ENCODE results near the gene TMEM150B. TPM values are rescaled to one million over a fixed set of nuclear protein-coding genes. Genes with fewer than 3 reads are reported as not detected.

The TMEM150B gene
- total RNA-seq, 1 experiment from 2014 or later, result not detected

DNA sequence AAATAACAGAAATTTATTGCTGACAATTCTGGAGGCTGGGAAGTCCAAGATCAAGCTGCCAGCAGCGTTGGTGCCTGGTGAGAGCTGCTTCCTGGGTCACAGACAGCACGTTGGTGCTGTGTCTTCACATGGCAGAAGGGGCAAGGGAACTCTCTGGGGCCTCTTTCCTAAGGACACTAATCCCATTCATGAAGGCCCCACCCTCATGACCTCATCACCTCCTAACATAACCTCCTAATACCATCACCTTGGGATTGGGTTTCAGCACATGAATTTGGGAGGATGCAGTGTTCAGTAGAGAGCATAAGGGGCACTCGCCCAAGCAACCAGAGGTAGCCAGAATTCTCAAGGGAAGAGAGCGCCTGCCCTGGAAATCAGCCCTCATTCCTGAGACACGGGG lies 15.7 kb downstream of the TMEM150B start:
- ChIA-PET POLR2A (no interaction called here), CTCF (no interaction called here)

More for the DNA sequence above, 15.7 kb downstream of the TMEM150B start:
- DNase-seq (ENCODE audit: low read depth, low spot score), result no peak
- no peak for TF ChIP-seq EZH2phosphoT487 (IDR thresholded peaks at IDR 0.05; ENCODE audit: borderline replicate concordance)
- no peak for TF ChIP-seq YY1 (IDR thresholded peaks at IDR 0.05; ENCODE audit: extremely low read depth, insufficient replicate concordance, low read depth, low read length)
- TF ChIP-seq, protein P1, sequence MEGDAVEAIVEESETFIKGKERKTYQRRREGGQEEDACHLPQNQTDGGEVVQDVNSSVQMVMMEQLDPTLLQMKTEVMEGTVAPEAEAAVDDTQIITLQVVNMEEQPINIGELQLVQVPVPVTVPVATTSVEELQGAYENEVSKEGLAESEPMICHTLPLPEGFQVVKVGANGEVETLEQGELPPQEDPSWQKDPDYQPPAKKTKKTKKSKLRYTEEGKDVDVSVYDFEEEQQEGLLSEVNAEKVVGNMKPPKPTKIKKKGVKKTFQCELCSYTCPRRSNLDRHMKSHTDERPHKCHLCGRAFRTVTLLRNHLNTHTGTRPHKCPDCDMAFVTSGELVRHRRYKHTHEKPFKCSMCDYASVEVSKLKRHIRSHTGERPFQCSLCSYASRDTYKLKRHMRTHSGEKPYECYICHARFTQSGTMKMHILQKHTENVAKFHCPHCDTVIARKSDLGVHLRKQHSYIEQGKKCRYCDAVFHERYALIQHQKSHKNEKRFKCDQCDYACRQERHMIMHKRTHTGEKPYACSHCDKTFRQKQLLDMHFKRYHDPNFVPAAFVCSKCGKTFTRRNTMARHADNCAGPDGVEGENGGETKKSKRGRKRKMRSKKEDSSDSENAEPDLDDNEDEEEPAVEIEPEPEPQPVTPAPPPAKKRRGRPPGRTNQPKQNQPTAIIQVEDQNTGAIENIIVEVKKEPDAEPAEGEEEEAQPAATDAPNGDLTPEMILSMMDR (IDR thresholded peaks at IDR 0.05 in 2 of 3, conservative IDR thresholded peaks at IDR 0.05 in 1 of 3; ENCODE audit: borderline replicate concordance in 1 of 3, insufficient read depth in 1 of 3, low read depth in 2 of 3, low read length in 2 of 3), result no peak
- TF ChIP-seq, protein P2, sequence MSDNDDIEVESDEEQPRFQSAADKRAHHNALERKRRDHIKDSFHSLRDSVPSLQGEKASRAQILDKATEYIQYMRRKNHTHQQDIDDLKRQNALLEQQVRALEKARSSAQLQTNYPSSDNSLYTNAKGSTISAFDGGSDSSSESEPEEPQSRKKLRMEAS (IDR thresholded peaks at IDR 0.05), result no peak
- no peak for TF ChIP-seq TCF7L2 (IDR thresholded peaks at IDR 0.05; ENCODE audit: borderline replicate concordance, extremely low read depth, insufficient read depth, insufficient read length)
- TF ChIP-seq POLR2AphosphoS5 (IDR thresholded peaks at IDR 0.05; ENCODE audit: low read depth, low read length), result no peak
- TF ChIP-seq CEBPB (IDR thresholded peaks at IDR 0.05; ENCODE audit: low read depth), result no peak
- TF ChIP-seq ZFX (IDR thresholded peaks at IDR 0.05), result no peak
- TF ChIP-seq, protein P3, sequence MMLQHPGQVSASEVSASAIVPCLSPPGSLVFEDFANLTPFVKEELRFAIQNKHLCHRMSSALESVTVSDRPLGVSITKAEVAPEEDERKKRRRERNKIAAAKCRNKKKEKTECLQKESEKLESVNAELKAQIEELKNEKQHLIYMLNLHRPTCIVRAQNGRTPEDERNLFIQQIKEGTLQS (IDR thresholded peaks at IDR 0.05), result no peak
- no peak for TF ChIP-seq CBX3 (IDR thresholded peaks at IDR 0.05; ENCODE audit: low read depth)
- TF ChIP-seq SP1 (IDR thresholded peaks at IDR 0.05; ENCODE audit: low read depth), result no peak
- TF ChIP-seq, protein P4, sequence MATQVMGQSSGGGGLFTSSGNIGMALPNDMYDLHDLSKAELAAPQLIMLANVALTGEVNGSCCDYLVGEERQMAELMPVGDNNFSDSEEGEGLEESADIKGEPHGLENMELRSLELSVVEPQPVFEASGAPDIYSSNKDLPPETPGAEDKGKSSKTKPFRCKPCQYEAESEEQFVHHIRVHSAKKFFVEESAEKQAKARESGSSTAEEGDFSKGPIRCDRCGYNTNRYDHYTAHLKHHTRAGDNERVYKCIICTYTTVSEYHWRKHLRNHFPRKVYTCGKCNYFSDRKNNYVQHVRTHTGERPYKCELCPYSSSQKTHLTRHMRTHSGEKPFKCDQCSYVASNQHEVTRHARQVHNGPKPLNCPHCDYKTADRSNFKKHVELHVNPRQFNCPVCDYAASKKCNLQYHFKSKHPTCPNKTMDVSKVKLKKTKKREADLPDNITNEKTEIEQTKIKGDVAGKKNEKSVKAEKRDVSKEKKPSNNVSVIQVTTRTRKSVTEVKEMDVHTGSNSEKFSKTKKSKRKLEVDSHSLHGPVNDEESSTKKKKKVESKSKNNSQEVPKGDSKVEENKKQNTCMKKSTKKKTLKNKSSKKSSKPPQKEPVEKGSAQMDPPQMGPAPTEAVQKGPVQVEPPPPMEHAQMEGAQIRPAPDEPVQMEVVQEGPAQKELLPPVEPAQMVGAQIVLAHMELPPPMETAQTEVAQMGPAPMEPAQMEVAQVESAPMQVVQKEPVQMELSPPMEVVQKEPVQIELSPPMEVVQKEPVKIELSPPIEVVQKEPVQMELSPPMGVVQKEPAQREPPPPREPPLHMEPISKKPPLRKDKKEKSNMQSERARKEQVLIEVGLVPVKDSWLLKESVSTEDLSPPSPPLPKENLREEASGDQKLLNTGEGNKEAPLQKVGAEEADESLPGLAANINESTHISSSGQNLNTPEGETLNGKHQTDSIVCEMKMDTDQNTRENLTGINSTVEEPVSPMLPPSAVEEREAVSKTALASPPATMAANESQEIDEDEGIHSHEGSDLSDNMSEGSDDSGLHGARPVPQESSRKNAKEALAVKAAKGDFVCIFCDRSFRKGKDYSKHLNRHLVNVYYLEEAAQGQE (IDR thresholded peaks at IDR 0.05; ENCODE audit: low read depth), result no peak
- no peak for TF ChIP-seq EZH2 (IDR thresholded peaks at IDR 0.05)
- TF ChIP-seq, protein P5, sequence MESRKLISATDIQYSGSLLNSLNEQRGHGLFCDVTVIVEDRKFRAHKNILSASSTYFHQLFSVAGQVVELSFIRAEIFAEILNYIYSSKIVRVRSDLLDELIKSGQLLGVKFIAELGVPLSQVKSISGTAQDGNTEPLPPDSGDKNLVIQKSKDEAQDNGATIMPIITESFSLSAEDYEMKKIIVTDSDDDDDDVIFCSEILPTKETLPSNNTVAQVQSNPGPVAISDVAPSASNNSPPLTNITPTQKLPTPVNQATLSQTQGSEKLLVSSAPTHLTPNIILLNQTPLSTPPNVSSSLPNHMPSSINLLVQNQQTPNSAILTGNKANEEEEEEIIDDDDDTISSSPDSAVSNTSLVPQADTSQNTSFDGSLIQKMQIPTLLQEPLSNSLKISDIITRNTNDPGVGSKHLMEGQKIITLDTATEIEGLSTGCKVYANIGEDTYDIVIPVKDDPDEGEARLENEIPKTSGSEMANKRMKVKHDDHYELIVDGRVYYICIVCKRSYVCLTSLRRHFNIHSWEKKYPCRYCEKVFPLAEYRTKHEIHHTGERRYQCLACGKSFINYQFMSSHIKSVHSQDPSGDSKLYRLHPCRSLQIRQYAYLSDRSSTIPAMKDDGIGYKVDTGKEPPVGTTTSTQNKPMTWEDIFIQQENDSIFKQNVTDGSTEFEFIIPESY (IDR thresholded peaks at IDR 0.05; ENCODE audit: extremely low read depth, insufficient replicate concordance, low read length), result no peak
- TF ChIP-seq SRF (IDR thresholded peaks at IDR 0.05; ENCODE audit: low read depth), result no peak
- TF ChIP-seq JUND (IDR thresholded peaks at IDR 0.05), result no peak
- RAD21 ChIA-PET (ENCODE audit: low non-redundant PET in 1 of 2, low total read pairs in 2 of 2, uncharacterized antibody in 2 of 2, unreplicated experiment in 2 of 2), result no interaction called here
- Histone ChIP-seq H3K79me2 (ENCODE audit: insufficient read depth, low read length) (no peaks in the 10 kb centered on the region), H3K9ac (ENCODE audit: low read length) (no peak overlapping the region), H3K27ac (ENCODE audit: low read depth, low read length) (no peak overlapping the region), H2AFZ (ENCODE audit: low read depth, low read length, poor library complexity, severe bottlenecking) (no peak overlapping the region), H3K4me1 (ENCODE audit: control insufficient read depth in 1 of 2, insufficient read depth in 2 of 2, low read length in 2 of 2) (no peaks in the 10 kb centered on the region), H3K4me3 (replicated peaks in 1 of 2; ENCODE audit: low read depth in 1 of 2, low read length in 2 of 2) (no peak overlapping the region), H3K36me3 (ENCODE audit: control insufficient read depth in 1 of 2, insufficient read depth in 2 of 2, low read length in 2 of 2) (peaks cover 5 to 8% of the 10 kb centered on the region in 2 experiments; a peak in 3 of 4 replicates), H4K20me1 (ENCODE audit: insufficient read depth) (no peaks in the 10 kb centered on the region), H3K27me3 (ENCODE audit: insufficient read depth, low read length) (no peaks in the 10 kb centered on the region), H3K9me2 (ENCODE audit: insufficient read depth) (no peaks in the 10 kb centered on the region), H3K9me3 (ENCODE audit: control insufficient read depth in 1 of 2, insufficient read depth in 1 of 2, low read depth in 1 of 2, low read length in 2 of 2) (no peaks in the 10 kb centered on the region), H3K4me2 (ENCODE audit: low read length) (no peak overlapping the region)
- BruUV-seq (replicated peaks), result no TSS peak
- ATAC-seq, result no peak
- intact Hi-C loops (cut with micrococcal nuclease), result no loop called here

All from HCT116 (cell line).